Inflammatory macrophage treated with lipopolysaccharide for 1 hour (primary cell): ENCODE results near the gene SLC16A6.
A peak's percentile ranks its signal among the peaks of the same experiment; 100 is the strongest.
"Not testable (repeated sequence)": the region's sequence is repeated elsewhere in the genome, so short reads cannot be mapped to it uniquely, and the experiment has no call there.

Experiments used
- DNase-seq, 2 donors: peaks; one replicate each; pipeline ENCODE4 v3.0.0-alpha.2; 2020 to 2022

The SLC16A6 gene, protein sequence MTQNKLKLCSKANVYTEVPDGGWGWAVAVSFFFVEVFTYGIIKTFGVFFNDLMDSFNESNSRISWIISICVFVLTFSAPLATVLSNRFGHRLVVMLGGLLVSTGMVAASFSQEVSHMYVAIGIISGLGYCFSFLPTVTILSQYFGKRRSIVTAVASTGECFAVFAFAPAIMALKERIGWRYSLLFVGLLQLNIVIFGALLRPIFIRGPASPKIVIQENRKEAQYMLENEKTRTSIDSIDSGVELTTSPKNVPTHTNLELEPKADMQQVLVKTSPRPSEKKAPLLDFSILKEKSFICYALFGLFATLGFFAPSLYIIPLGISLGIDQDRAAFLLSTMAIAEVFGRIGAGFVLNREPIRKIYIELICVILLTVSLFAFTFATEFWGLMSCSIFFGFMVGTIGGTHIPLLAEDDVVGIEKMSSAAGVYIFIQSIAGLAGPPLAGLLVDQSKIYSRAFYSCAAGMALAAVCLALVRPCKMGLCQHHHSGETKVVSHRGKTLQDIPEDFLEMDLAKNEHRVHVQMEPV

DNA sequence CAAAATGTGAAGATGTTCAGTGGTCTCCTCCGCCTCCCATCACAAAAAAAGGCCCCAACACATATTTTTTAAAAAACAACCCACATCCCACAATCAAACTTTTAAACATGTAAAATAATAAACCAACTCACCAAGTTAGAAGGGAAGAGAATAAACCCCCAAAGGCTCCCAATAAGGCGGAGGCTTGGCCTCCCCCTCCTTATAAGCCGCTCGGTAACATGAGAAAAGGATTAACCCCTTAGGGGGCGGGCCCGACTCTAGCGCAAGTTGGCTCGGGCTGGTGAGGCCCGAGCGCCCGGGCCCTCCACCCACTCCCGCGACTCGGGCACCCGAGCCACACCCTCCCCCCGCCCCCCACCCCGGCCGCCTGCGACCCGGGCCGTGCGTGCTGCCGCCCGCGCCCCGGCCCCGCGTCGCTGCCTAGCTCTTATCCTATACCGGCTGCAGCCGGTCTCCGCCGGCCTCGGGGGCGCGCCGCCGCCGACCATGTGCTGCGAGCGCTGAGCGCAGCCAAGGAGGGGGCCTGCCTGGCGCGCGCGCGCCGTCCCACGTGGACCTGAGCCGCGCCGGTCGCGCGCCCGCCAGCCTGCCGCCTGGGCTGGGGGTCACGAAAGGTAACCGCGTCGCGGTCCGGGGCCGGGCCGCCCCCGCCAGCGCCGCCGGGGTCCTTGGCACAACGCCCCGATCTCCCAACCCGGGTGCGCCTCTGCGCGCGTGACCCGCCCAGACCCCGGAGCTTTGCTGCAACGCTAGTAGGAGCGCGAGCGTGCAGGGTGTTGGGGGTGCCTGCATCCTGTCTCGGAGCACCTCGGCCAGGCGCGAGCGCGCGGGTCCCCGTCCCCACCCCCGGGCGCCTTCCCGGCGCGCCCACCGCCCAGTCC lies at the start of gene SLC16A6, which contains the start of gene ARSG:
SLC16A6 (minus strand) TSS at position 173 of the 881 bp plus-strand sequence. CDS start 12,807 bp downstream, outside the sequence.
ARSG (plus strand) TSS at position 541 of the 881 bp plus-strand sequence. CDS start 15,999 bp downstream, outside the sequence.
- DNase-seq, result peak; percentile 68 to 74

DNA sequence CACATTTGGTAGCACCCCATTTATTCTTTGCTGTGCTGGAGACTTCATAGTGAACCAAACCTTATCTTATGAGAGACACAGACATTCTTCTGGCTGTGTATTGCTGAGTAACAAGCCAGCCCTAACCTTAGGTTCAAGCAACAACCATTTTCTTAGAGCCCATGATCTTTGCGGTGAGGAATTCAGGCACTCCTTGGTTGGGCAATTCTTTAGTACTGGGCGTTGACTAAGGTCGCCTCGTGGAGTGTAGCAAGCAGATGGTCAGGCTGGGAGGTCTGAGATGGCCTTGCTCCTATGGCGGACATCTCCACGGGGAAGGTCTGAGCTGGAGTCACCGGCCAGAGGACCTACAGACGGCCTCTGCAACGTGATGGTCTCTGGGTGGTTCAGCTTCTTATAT lies 43.5 kb upstream of the SLC16A6 start:
- no peak for DNase-seq

DNA sequence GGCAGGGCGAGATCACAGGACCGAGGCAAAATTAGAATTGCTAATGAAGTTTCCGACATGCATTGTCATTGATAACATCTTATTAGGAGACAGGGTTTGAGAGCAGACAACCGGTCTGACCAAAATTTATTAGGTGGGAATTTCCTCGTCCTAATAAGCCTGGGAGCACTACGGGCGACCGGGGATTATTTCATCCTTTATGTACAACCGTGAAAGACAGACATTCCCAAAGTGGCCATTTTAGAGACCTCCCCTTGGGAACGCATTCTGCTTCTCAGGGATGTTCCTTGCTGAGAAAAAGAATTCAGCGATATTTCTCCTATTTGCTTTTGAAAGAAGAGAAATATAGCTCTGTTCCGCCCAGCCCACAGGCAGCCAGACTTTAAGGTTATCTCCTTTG lies 41.0 kb upstream of the SLC16A6 start:
- not testable (repeated sequence) for DNase-seq

DNA sequence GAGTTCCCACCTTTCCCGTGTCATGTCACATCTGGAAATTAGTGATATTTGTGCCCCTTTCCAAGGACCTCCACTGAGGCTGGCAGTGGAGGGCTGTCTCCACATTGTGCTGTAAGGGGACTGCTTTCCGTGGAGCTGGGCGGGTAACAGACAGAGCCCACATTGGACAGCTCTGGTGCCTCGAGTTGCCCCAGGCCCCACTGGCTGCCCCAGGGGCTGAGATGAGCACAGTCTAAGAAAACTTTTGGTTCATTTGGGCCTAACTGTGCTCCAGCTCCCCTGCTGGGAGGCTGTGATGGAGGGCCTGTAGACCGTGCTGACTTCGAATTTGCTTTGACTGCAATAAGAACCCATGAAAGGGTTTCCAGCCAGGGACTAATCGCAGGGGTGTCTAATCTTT lies 38.4 kb upstream of the SLC16A6 start:
- no peak for DNase-seq

DNA sequence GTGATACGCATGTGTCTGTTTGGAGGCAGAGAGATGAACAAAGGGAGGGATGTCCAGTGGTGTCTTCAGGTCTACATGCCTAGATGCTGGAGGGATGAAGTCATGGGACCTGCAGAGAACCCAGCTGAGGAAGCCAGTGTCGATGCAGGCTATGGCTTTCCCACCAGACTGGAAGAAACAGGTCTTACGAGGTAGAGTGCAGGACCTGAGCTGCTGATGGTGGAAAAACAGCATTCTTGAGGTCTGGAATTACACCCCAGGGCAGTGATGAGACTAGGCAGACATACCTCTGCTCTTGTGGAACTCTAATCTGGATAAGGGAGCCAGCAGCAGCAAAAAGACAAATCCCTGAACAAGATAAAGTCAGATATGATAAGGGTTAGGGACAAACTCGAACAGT lies 37.7 kb upstream of the SLC16A6 start:
- no peak for DNase-seq

DNA sequence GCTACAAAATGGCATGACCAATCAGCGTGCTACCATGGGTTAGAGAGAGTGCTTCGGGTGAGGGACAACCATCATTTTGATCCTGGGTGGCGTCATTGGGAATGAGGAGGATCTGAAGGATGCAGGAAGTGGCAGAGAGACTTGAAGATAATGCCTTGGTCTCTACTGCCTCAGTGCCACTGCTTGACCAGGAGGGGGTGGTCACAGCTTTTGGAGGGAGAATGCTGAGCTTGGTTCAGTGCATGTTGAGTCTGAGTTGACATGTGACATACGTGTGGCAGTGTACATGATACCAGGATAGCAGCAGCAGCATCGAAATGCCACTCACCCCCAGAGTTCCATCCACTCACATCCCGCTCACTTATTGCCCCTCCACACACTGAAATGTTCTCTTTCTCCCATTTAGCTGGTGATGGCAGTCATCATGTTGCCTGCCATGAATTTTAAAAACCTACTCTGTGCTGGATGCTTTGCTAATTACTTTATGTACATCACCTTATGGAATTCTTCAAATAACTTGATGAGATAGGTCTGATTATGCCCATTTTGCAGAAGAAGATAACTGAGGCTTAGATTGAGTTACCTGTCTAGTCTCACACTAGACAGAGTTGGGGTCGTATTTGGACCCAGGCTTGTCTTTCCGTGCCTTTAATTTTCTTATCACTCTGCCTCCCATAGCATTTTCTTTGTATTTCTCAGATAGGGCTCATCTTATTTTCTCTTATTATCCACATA lies 37.1 kb upstream of the SLC16A6 start:
- no peak for DNase-seq

DNA sequence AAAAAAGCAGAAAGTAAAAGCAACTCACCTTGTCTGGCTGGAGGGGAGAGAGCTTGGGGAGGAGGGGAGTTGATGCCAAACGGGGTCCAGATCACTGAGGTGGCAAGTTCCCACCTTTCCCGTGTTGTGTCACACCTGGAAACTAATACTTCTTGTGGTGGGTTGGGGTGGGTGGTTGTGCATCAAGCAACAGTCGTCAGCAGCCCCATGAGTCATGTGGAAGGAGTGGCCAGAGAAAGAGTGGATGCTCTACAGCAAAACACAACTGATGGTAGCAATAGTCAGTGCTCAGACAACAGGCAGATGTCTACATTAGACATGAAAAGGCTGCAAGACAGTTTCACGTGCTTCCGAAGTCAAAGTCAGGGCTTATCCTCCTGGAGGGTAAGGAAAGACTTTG lies 35.8 kb upstream of the SLC16A6 start:
- no peak for DNase-seq

DNA sequence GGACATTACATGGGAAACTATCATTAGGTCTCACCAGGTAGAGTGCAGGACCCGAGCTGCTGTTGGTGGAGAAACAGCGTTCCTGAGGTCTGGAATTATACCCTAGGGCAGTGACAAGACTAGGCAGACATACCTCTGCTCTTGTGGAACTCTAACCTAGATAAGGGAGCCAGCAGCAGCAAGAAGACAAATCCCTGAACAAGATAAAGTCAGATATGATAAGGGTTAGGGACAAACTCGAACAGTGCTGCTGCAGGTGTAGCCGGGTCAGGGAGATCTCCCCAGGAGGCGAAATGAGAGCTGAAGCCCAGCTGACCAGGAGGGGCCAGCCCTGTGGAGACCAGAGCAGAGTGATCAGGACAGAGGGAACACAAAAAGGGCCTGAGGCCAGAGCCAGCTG lies 35.0 kb upstream of the SLC16A6 start:
- no peak for DNase-seq

DNA sequence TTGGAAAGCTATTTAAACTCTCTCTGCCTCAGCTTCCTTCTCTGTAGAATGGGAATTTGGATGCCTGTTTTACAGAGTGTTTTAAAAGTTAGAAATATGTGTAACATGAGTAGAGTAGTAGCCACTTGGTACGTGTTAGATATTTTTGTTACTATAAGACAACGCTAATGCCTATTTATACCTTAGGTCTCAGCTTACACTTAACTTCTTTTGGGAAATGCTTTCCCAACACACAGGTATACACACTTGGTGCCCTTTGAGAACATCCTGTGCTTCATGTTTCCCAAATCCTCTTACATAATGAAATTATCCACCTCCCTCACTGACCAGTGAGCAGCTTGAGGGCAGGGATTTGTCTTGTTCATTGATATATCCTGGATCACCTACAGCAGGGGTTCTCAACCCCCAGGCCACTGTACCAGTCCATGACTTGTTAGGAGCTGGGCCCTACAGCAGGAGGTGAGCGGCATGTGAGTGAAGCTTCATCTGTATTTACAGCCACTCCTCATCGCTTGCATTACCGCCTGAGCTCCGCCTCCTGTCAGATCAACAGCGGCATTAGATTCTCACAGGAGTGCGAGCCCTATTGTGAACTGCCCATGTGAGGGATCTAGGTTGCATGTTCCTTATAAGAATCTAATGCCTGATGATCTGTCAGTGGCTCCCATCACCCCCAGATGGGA lies 33.9 kb upstream of the SLC16A6 start:
- DNase-seq, result no peak

DNA sequence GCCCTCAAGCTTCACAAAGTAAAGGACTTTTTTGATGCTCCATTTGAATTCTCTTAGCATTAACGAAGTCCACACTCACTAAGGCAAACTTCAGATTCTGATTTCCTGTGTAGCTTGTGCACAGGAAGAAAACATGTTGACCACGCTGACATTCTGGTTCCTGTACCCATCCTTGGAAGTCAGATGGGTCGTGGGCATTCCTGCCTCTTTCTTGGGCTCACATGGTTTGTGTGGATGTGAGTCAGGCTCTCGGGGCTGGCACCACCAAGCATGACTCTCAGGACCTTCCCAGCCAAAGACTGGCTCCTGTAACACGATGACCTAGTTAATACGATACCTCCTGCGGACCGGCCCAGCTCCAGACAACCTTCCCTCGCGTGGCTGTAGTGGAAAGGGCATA lies 33.2 kb upstream of the SLC16A6 start:
- DNase-seq, result no peak

DNA sequence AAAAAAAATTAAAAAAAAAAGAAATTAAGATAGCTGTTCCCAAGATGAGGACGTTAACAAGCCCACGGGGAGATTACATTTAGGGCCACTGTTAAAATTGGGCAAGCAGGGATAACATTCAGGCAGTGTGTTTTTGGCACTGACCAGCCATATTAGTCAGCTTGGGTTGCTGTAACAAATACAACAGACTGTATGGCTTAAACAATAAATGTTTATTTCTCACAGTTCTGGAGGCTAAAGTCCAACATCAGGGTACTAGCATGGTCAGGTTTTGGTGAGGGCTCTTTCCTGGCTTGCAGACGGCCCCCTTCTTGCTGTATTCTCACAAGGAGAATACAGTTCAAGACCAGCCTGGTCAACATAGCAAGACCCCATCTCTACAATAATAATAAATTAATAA lies 31.7 kb upstream of the SLC16A6 start:
- DNase-seq, result no peak

DNA sequence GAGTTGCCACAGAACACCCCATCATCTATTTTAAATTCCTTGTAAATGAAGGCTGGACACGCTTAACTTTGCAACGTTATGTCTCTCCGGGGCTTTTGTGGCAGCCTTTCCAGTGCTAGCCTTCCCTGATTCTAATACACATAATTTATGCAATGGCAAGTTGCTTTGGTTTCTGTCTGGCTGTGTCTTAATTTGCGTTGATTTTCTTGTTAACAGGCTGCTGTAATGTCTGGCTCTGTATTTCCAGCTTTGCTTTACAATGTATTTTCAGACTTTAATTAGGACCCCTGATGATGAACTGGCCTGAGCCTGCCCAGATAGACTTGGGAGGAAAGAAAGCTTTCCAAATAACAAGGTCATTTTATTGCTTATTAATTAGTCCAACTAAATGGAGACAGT lies 30.6 kb upstream of the SLC16A6 start:
- DNase-seq, result no peak

DNA sequence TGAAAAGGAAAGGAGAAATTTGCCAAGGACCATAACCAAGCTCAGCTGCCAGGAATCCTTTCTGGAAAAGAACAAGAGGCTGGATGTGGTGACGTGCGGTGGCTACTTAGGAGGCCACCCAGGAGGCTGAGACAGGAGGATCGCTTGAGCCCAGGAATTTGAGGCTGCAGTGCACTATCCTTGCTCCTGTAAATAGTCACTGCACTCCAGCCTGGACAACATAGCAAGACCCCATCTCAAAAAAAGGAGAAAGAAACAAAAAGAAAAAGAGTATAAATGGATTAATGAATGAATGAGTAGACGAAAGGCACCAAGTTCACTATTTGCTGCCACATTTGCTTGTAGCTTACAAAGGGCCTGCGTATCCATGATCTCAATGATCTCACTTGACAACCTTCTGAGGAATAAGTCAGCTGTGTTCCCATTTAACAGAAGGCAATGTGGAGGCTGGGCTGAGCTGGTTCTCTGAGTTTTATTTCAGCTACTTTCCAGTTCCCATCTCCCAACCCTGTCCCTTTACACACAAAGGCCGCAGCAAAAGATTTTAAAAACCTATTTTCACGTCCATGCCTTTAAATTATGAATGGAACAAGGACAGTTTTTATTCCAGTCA lies 30.1 kb upstream of the SLC16A6 start:
- no peak for DNase-seq

DNA sequence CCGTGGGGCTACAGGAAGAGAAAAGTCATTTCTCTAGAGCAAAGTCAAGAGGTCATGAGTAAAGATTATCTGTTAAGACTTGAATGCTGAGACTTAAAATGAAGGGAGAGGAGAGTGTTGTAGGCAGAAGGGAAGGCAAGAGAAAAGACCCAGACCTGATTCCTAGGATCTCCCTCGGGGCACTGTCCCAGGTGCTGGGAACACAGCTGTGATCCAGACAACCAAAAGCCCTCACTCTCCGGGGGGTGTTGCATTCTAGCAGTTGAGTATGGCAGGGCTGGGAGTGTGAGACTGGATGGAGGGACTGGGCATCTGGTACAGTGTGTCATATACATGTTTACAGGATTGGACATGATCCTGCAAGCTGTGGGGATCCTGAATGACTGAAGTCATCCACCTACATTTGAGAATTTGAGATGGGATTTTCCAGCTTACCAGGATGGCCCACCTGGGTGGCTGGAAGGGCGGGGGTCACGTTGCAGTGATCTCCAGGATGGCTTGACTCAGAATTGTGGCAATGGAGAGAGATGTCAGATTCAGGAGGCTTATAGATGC lies 29.5 kb upstream of the SLC16A6 start:
- no peak for DNase-seq

DNA sequence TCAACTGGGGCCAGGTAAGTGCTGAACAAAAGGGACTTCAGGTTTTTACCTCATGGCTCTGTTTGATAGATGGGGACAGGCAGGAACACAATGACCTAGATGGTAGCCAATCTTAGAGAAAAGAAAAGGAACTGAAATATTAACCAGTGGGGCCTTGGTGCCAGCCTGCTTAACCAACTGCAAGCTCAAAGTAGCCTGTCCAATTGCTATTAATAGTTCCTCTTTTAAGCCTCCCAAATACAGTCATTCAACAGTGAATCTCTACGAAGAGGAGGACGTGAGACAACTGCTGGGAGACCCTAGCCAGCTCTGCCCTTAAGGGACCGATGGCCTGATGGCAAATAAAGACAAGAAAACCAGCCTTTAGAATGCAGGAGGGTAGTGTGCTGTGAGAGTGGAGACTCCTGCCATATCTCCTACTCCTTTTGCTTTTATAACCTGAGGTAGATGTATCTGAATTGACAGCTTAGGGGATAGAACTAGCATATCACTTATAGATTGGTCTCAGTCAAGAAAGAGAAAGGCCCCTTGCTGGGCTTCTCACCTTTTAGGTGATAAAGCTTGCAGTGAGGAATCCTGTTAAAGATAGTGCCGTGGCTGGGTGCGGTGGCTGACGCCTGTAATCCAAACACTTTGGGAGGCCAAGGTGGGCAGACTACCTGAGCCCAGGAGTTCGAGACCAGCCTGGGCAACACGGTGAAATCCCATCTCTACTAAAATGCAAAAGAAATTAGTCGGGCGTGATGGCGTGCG lies 28.7 kb upstream of the SLC16A6 start:
- DNase-seq, result peak; percentile 43 to 50

DNA sequence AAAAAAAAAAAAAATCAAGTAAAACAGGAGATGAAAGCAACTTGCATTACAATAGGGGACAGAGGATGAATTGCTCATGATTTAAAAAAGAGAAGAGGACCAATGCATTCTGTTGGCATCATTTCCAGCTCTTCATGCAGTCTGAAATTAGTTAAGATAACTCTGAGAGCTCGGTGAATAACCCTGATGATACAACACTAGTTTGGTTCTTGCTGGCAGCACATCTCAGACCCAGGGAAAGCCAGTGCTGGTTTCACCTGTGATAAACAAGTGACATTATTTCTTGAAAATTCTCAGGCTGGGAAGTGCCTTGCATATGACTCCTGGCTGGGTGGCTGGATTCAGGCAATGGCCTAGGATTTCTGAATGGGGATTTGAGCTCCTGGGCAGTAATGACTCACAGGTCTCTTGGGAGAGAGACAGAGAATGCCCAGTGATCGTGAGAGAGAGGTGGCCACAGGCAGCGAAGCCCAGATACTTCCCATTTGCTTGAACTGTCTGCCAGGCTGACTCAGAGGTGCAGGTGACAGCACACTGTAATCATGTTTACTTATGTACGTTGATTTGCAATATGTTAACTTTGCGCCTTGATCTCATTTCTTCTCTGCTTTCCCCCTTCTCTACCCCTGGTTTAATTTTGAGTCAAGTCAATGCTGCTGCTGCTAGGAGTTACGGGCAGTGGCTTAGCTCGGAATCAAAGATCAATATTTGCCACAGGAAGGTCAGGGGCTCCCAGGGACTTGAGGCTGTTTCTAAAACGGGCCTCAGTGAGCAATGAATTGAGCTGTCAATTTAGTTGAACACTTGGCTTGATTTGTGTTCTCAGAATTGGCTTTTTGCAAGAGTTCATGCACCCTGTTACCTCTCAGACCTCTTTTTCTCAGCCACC lies 27.4 kb upstream of the SLC16A6 start:
- peak; percentile 19 to 65 for DNase-seq

DNA sequence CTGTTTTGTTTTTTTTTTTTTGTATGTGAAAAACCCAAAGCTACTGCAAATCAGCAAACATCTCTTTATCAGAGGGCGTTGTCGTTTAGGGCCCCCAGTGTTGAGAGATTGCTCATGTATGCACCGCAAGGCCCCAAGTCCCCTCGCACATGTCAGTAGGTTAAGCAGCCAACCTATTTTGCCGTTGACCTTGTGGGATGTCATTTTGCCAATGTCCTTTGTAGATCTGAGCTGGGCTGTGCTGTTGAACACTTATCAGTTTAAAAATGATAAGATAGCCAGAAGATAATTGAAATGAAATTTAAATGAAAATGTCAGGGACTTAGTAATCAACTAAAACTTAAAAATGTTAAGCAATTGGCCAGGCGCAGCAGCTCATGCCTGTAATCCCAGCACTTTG lies 26.5 kb upstream of the SLC16A6 start:
- DNase-seq, result no peak

DNA sequence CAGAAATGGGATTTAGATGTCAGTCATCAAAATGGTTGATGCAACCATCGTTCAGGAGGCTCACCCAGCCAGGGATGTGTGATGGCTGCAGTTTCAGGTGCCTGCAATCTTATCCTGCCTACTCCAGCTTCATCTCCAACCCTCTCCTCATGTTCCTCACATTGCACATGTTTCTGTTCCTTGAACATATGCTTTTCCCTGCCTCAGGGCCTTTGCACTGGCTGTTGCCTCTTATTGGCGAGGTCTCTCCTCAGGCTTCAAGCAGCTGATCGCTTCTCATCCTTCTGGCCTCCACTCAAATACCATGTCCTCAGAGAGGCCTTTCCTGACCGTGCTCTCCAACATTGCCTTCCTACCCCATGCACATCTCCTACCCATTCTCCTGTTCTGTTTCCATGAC lies 25.0 kb upstream of the SLC16A6 start:
- DNase-seq, result no peak

DNA sequence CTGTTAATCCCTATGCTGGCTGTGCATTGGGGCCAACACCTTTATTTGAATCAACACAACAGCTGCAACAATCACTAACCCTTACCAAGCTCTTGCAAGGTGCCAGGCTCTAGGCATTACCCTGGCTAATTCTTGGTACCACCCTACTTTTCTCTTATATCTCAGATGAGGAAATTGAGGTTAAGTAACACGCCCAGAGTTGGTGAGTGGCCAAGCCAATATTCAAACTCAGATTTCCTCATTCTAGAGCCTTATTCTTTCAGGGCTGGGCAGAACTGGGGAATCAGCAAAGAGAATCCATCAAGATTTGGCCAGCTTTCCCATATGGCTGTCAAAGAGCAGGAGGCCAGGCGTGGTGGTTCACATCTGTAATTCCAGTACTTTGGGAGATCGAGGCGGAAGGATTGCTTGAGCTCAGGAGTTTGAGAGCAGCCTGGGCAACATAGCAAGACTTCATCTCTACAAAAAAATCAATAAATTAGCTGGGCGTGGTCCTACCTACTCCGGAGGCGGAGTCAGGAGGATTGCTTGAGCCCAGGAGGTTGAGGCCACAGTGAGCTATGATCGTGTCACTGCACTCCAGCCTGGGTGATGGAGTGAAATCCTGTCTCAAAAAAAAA lies 24.1 kb upstream of the SLC16A6 start:
- peak; percentile 76 to 87 for DNase-seq
